HepG2 (cell line): ENCODE measurements around the gene SSNA1. TPM values are rescaled to one million over a fixed set of nuclear protein-coding genes. Genes with fewer than 3 reads are reported as not detected.

Experiments used
- ATF6 ChIP-seq: sonication (generic); formaldehyde crosslinking; conservative IDR thresholded peaks from 2 replicates; pipeline ENCODE4 v1.4.0; 2020; ENCODE audit warnings: missing genetic modification reagents
- BRF2 ChIP-seq: sonication (generic); formaldehyde crosslinking; IDR thresholded peaks from 2 replicates; pipeline ENCODE4 v1.8.1; 2022; ENCODE audit warnings: mild to moderate bottlenecking, missing genetic modification reagents
- FOSL1 ChIP-seq: sonication (generic); formaldehyde crosslinking; IDR thresholded peaks from 2 replicates; pipeline ENCODE4 v1.9.0; 2021; ENCODE audit warnings: missing genetic modification reagents, borderline replicate concordance
- HCFC1 ChIP-seq: fragments of 150-350 bp; IDR thresholded peaks from 2 replicates; pipeline ENCODE4 v1.6.1; 2014; ENCODE audit warnings: low read depth, low read length
- KDM6A ChIP-seq: IDR thresholded peaks from 2 replicates; pipeline ENCODE4 v1.6.1; 2016; ENCODE audit warnings: low read depth
- LRRFIP1 ChIP-seq: sonication (generic); formaldehyde crosslinking; conservative IDR thresholded peaks from 2 replicates; pipeline ENCODE4 v1.4.0; 2020; ENCODE audit warnings: missing genetic modification reagents
- PAF1 ChIP-seq: IDR thresholded peaks from 2 replicates; pipeline ENCODE4 v1.6.1; 2016; ENCODE audit warnings: missing genetic modification reagents, missing compliant biosample characterization
- PBX2 ChIP-seq: IDR thresholded peaks from 2 replicates; pipeline ENCODE4 v1.6.1; 2016; ENCODE audit warnings: control low read depth
- THAP11 ChIP-seq: IDR thresholded peaks from 2 replicates; pipeline ENCODE4 v1.6.1; 2016; ENCODE audit warnings: missing biosample characterization, missing genetic modification reagents
- TP53 ChIP-seq: sonication (generic); formaldehyde crosslinking; conservative IDR thresholded peaks from 2 replicates; pipeline ENCODE4 v1.4.0; 2020; ENCODE audit warnings: missing genetic modification reagents
- ZBTB33 ChIP-seq: sonication (generic); formaldehyde crosslinking; IDR thresholded peaks from 2 replicates; pipeline ENCODE4 v1.4.0; 2020; ENCODE audit warnings: missing genetic modification reagents
- ZFP36 ChIP-seq: fragments of 150-350 bp; IDR thresholded peaks from 2 replicates; pipeline ENCODE4 v1.6.1; 2018; ENCODE audit warnings: borderline replicate concordance, low read length, low read depth; ENCODE audit not compliant: partially characterized antibody
- ZNF207 ChIP-seq: fragments of 450-650 bp; IDR thresholded peaks from 2 replicates; pipeline ENCODE4 v1.6.1; 2016; ENCODE audit warnings: antibody characterized with exemption, borderline replicate concordance
- ZNF225 ChIP-seq: sonication (generic); formaldehyde crosslinking; IDR thresholded peaks from 2 replicates; pipeline ENCODE4 v1.4.0; 2020; ENCODE audit warnings: mild to moderate bottlenecking, missing genetic modification reagents
- ZNF687 ChIP-seq: sonication (generic); formaldehyde crosslinking; IDR thresholded peaks from 2 replicates; pipeline ENCODE4 v1.5.1; 2020; ENCODE audit warnings: mild to moderate bottlenecking, missing genetic modification reagents, moderate library complexity
- polyA plus RNA-seq, 8 experiments: library from polyadenylated mRNA; depleted of rRNA in 3 of 8; stranded (reverse) in 7 of 8; unstranded in 1 of 8; fragments of >200 nt; fragmentation: Illumina TruSeq in 4 of 8; extraction: Trizol in 4 of 8; gene quantifications; 2 replicates each; pipeline versions ENCODE4 v1.2.1 to v1.2.3, GENCODE V29; 2011 to 2016; ENCODE audit warnings: low read depth in 4 of 8, missing spikeins in 1 of 8, mixed read lengths in 1 of 8; ENCODE audit not compliant: insufficient read depth in 1 of 8
- total RNA-seq, 5 experiments: library from RNA; depleted of rRNA; stranded (reverse); fragments of >200 nt; fragmentation: Illumina TruSeq; extraction: Trizol; gene quantifications; 2 replicates each; pipeline ENCODE4 v1.2.3, GENCODE V29; 2016; ENCODE audit warnings: low read depth in 1 of 5

The SSNA1 gene
- total and polyA plus RNA-seq, 2 of the 13 experiments (the other 11 are each of a cell fraction or from before 2014, with no cell fraction given): 35.9 to 49.4 TPM

GRCh38 chr9:137168904-137169856, 19.3 kb upstream of the SSNA1 start (continued):
- TF ChIP-seq ZNF687 (CRISPR knock-in tag) (peak; percentile 83), ZBTB33 (CRISPR knock-in tag) (no peak), PBX2 (CRISPR knock-in tag) (no peak), ZFP36 (no peak), ZNF225 (CRISPR knock-in tag) (no peak), PAF1 (CRISPR knock-in tag) (no peak), BRF2 (CRISPR knock-in tag) (no peak), LRRFIP1 (CRISPR knock-in tag) (no peak), FOSL1 (no peak), THAP11 (CRISPR knock-in tag) (no peak), TP53 (no peak), KDM6A (no peak), ZNF207 (no peak), HCFC1 (no peak), ATF6 (no peak)
